ENCODE data around the gene MBD5.

MBD5 gene

DNA sequence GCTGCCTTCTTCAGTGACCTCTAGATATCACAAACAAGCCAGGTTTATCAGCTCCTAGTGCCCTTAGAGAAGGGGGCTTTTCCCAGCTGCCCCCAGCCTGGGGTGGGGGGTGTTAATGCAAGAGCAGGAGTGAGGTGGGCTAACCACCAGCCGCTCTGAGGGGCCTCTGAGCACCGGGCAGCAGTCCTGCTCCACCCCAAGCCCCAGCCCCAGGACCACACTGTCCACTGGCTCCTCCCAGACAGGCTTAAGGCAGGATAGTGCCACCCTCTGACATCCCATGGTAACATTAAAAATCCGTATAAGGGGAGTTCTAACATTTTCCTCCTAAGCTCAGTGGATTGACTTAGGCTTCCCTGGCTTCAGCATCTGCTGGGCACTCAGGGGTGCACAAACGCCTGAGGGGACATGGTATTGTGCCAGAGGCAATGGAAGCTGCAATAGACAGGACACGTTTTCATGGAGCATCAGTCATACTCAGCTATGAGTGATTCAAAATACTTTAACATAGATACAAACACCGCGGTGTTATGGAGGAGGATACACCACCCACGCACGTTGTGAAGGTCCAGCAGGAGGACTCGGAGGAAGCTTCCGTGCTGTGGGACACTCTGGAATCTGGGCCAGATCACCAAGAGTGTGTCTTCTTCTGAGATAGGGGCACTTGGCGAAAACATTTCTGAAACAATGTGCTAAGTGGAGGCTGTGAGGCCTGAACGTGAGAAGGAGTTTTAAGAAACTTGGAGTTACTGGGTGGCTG is 511.0 kb downstream of the MBD5 start:
- TF ChIP-seq, protein P1, sequence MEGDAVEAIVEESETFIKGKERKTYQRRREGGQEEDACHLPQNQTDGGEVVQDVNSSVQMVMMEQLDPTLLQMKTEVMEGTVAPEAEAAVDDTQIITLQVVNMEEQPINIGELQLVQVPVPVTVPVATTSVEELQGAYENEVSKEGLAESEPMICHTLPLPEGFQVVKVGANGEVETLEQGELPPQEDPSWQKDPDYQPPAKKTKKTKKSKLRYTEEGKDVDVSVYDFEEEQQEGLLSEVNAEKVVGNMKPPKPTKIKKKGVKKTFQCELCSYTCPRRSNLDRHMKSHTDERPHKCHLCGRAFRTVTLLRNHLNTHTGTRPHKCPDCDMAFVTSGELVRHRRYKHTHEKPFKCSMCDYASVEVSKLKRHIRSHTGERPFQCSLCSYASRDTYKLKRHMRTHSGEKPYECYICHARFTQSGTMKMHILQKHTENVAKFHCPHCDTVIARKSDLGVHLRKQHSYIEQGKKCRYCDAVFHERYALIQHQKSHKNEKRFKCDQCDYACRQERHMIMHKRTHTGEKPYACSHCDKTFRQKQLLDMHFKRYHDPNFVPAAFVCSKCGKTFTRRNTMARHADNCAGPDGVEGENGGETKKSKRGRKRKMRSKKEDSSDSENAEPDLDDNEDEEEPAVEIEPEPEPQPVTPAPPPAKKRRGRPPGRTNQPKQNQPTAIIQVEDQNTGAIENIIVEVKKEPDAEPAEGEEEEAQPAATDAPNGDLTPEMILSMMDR (IDR thresholded peaks at IDR 0.05; ENCODE audit: low read depth, low read length, missing control alignments): no peak
- no peak for DNase-seq (ENCODE audit: extremely low read depth, low read depth)
- H3K4me3 ChIP-seq (replicated peaks; ENCODE audit: low read depth, low read length): no peak overlapping the region

DNA sequence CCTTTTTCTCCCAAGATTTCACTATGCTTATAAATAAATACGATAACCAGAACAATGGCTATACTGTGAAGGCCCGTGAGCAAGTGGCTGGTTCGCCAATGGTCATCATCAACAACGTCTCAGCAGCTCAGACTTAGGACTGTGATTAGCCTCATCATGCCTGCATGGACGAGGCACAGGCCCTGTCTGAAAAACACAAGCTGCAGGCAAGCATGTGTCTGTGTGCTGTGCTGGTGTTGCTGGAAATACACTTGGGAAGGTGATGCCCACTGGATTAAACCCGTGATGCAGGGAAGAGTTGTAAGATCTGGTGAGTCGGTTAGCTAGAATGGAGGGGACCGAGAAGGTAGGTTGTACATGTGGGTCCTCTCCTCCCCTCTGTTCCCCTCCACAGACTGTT is 512.1 kb downstream of the MBD5 start:
- DNase-seq (ENCODE audit: extremely low read depth, low read depth): no peak
- TF ChIP-seq, protein P1 (IDR thresholded peaks at IDR 0.05; ENCODE audit: low read depth, low read length, missing control alignments): no peak
- H3K4me3 ChIP-seq (replicated peaks; ENCODE audit: low read depth, low read length): no peak overlapping the region

- H3K4me3 ChIP-seq (replicated peaks; ENCODE audit: low read depth, low read length): no peak overlapping the region
- DNase-seq (ENCODE audit: extremely low read depth, low read depth): no peak
- TF ChIP-seq, protein P1 (IDR thresholded peaks at IDR 0.05; ENCODE audit: low read depth, low read length, missing control alignments): no peak
Measured at GRCh38 chr2:148533685-148534084, 512.8 kb downstream of the MBD5 start.

DNA sequence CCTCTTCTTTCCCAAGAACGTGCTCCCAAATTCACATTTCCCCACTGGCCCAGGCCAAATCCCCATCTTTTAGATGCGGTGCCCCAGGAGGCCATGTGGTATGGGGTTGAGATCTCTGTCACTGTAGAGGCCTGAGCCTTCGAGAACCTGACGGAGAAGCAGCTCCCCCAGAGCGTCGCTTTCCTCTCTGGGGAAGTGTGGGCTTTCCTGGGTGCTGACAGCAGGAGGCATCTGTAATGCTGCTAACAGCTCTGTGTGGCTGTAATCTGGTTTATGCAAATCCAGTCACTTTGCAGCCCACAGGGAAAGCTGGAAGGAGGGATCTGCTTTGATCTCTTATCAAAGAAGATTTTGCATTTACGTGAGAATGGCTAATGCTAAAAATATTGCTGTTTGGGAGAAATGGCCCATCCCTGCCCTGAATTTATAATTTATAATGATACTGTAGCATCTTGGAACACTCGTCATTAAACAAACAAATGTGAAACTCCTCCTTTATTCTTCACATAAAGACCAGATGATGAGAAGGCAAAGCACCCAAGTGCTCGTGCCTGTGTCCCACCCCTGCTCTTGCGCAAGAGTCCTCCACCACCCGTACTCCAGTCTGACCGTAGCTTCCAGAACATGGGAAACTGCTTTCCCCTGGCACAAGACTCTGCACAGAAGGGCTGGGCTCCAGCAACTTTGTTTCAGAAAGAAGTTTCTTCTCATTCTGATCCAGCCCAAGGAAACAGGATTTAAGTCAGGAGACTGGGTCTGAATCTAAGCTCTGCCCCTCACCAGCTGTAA is 513.7 kb downstream of the MBD5 start:
- TF ChIP-seq, protein P1 (IDR thresholded peaks at IDR 0.05; ENCODE audit: low read depth, low read length, missing control alignments): no peak
- DNase-seq (ENCODE audit: extremely low read depth, low read depth): no peak
- no peak overlapping the region for H3K4me3 ChIP-seq (replicated peaks; ENCODE audit: low read depth, low read length)

- TF ChIP-seq, protein P1 (IDR thresholded peaks at IDR 0.05; ENCODE audit: low read depth, low read length, missing control alignments): no peak
- DNase-seq (ENCODE audit: extremely low read depth, low read depth): no peak
- H3K4me3 ChIP-seq (replicated peaks; ENCODE audit: low read depth, low read length): no peak overlapping the region
Measured at GRCh38 chr2:148538375-148538774, 517.5 kb downstream of the MBD5 start.

DNA sequence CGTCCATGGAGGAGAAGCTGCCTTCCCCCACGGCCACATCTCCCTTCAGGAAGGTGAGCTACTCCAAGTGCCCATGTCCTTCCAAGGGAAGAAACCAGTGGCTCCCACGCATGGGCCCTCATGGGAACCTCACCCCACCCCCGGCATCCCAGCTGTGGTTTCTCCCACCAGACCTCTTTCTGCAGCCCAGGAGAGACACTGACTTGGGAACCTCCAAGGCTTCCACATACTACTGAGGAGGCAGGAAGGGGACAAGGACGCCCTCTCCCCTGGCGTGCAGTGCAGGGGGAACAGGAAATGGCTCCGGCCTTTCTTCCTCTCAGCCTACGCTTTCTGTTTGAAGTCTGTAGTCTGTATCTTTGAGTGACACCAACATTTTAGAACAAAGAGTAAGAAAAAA is 519.1 kb downstream of the MBD5 start:
- DNase-seq (ENCODE audit: extremely low read depth, low read depth): no peak
- TF ChIP-seq, protein P1 (IDR thresholded peaks at IDR 0.05; ENCODE audit: low read depth, low read length, missing control alignments): no peak
- no peak overlapping the region for H3K4me3 ChIP-seq (replicated peaks; ENCODE audit: low read depth, low read length)

All from HFF-Myc (cell line).